ENCODE measurements around the gene ZFYVE1. TPM values are rescaled to one million over a fixed set of nuclear protein-coding genes. Genes with fewer than 3 reads are reported as not detected.

The ZFYVE1 gene
- total and polyA plus RNA-seq, 2 donors (not counting 1 experiment from before 2014, with no cell fraction given), result 17.6 to 22.3 TPM

- TF ChIP-seq EZH2 (IDR thresholded peaks at IDR 0.05; ENCODE audit: borderline replicate concordance, insufficient read depth, low read depth, low read length, poor library complexity, severe bottlenecking), result no peak
- TF ChIP-seq CTCF (IDR thresholded peaks at IDR 0.05), result no peak
- peaks cover 7 to 47% of the 10 kb centered on the region in 2 experiments for H3K36me3 ChIP-seq (replicated peaks in 1 of 2; ENCODE audit: control extremely low read depth in 1 of 2, control insufficient read depth in 1 of 2, extremely low read depth in 1 of 2, insufficient read depth in 2 of 2, low read length in 1 of 2)
- H3K9ac ChIP-seq (ENCODE audit: low read length), result no peak overlapping the region
- Mint-ChIP-seq H3K9me3 (ENCODE audit: insufficient read depth) (no peaks in the 10 kb centered on the region), H3K4me1 (no peaks in the 10 kb centered on the region), H3K27me3 (no peaks in the 10 kb centered on the region), H3K4me3 (no peak overlapping the region), H3K27ac (no peak overlapping the region)
- intact Hi-C loops (cut with micrococcal nuclease), result no loop called here
- no peaks in the 10 kb centered on the region for H4K20me1 ChIP-seq (ENCODE audit: control insufficient read depth, insufficient read depth, low read length, poor library complexity, severe bottlenecking)
- H3K27ac ChIP-seq (ENCODE audit: low read length in 2 of 2), result no peak overlapping the region
- H3K4me2 ChIP-seq (replicated peaks; ENCODE audit: low read depth, low read length, poor library complexity, severe bottlenecking), result no peak overlapping the region
- no peak overlapping the region for H2AFZ ChIP-seq (ENCODE audit: insufficient read depth, low read depth, low read length, poor library complexity, severe bottlenecking)
- 83% methylated on average over 1 of the region's 3 CpGs for WGBS (ENCODE audit: insufficient coverage)
- CTCF ChIA-PET, result interaction anchor here (0.7 kb wide), 1 partner anchor 464 kb away, joined by 3 read pairs; no protein-coding TSS in a partner anchor
- H3K27me3 ChIP-seq (replicated peaks in 1 of 4; ENCODE audit: control extremely low read depth in 1 of 4, control insufficient read depth in 3 of 4, insufficient read depth in 4 of 4, low read length in 3 of 4), result no peaks in the 10 kb centered on the region
- POLR2A ChIA-PET, result no interaction called here
- no peaks in the 10 kb centered on the region for H3K4me1 ChIP-seq (ENCODE audit: control insufficient read depth in 2 of 2, insufficient read depth in 2 of 2, low read length in 2 of 2)
- ATAC-seq (ENCODE audit: low read depth) (no peak), DNase-seq (no peak)
- no peak overlapping the region for H3K4me3 ChIP-seq (ENCODE audit: control extremely low read depth in 1 of 5, extremely low read depth in 1 of 5, insufficient read depth in 1 of 5, low read depth in 2 of 5, low read length in 4 of 5)
- H3K79me2 ChIP-seq (ENCODE audit: control insufficient read depth, insufficient read depth, low read length), result peaks cover 7% of the 10 kb centered on the region
- H3K9me3 ChIP-seq (ENCODE audit: control extremely low read depth in 1 of 3, control insufficient read depth in 2 of 3, insufficient read depth in 1 of 3, low read length in 2 of 3), result peaks cover 0 to 4% (median 0%) of the 10 kb centered on the region in 3 donors
Measured at GRCh38 chr14:72982146-72982708, 44.7 kb downstream of the ZFYVE1 start.

- ATAC-seq (ENCODE audit: low read depth) (no peak), DNase-seq (no peak)
- Mint-ChIP-seq H3K9me3 (ENCODE audit: insufficient read depth) (no peaks in the 10 kb centered on the region), H3K27me3 (no peaks in the 10 kb centered on the region), H3K4me3 (no peak overlapping the region), H3K4me1 (no peaks in the 10 kb centered on the region), H3K27ac (no peak overlapping the region)
- Histone ChIP-seq H3K36me3 (replicated peaks in 1 of 2; ENCODE audit: control extremely low read depth in 1 of 2, control insufficient read depth in 1 of 2, extremely low read depth in 1 of 2, insufficient read depth in 2 of 2, low read length in 1 of 2) (peaks cover 4 to 46% of the 10 kb centered on the region in 2 experiments), H4K20me1 (ENCODE audit: control insufficient read depth, insufficient read depth, low read length, poor library complexity, severe bottlenecking) (no peaks in the 10 kb centered on the region), H3K27me3 (replicated peaks in 1 of 4; ENCODE audit: control extremely low read depth in 1 of 4, control insufficient read depth in 3 of 4, insufficient read depth in 4 of 4, low read length in 3 of 4) (no peaks in the 10 kb centered on the region), H3K79me2 (ENCODE audit: control insufficient read depth, insufficient read depth, low read length) (peaks cover 4% of the 10 kb centered on the region), H2AFZ (ENCODE audit: insufficient read depth, low read depth, low read length, poor library complexity, severe bottlenecking) (no peak overlapping the region), H3K4me2 (replicated peaks; ENCODE audit: low read depth, low read length, poor library complexity, severe bottlenecking) (no peak overlapping the region), H3K4me1 (ENCODE audit: control insufficient read depth in 2 of 2, insufficient read depth in 2 of 2, low read length in 2 of 2) (no peaks in the 10 kb centered on the region), H3K27ac (ENCODE audit: low read length in 2 of 2) (no peak overlapping the region), H3K4me3 (ENCODE audit: control extremely low read depth in 1 of 5, extremely low read depth in 1 of 5, insufficient read depth in 1 of 5, low read depth in 2 of 5, low read length in 4 of 5) (no peak overlapping the region), H3K9me3 (ENCODE audit: control extremely low read depth in 1 of 3, control insufficient read depth in 2 of 3, insufficient read depth in 1 of 3, low read length in 2 of 3) (peaks cover 0 to 4% (median 0%) of the 10 kb centered on the region in 3 donors), H3K9ac (ENCODE audit: low read length) (no peak overlapping the region)
- POLR2A ChIA-PET, result no interaction called here
- intact Hi-C loops (cut with micrococcal nuclease), result no loop called here
- TF ChIP-seq EZH2 (IDR thresholded peaks at IDR 0.05; ENCODE audit: borderline replicate concordance, insufficient read depth, low read depth, low read length, poor library complexity, severe bottlenecking) (no peak), CTCF (IDR thresholded peaks at IDR 0.05) (no peak)
- WGBS (ENCODE audit: insufficient coverage), result 98% methylated on average over 6 of the region's 8 CpGs
- CTCF ChIA-PET, result no interaction called here
Measured at GRCh38 chr14:72980863-72981262, 46.0 kb downstream of the ZFYVE1 start.
